HEK293T (cell line): ENCODE measurements around the gene LARGE2.

Experiments
- ARNT ChIP-seq: fragments of 450-650 bp; IDR thresholded peaks from 2 replicates; pipeline ENCODE4 v1.6.1; 2017; ENCODE audit warnings: mild to moderate bottlenecking
- BHLHE40 ChIP-seq: fragments of 450-650 bp; IDR thresholded peaks from 2 replicates; pipeline ENCODE4 v1.6.1; 2016; ENCODE audit warnings: mild to moderate bottlenecking, moderate library complexity, borderline replicate concordance
- CTBP1 ChIP-seq: fragments of 450-650 bp; IDR thresholded peaks from 2 replicates; pipeline ENCODE4 v1.6.1; 2016; ENCODE audit warnings: borderline replicate concordance
- ELF4 ChIP-seq: fragments of 450-650 bp; IDR thresholded peaks from 2 replicates; pipeline ENCODE4 v1.6.1; 2017; ENCODE audit warnings: antibody characterized with exemption
- FOXA1 ChIP-seq: fragments of 450-650 bp; IDR thresholded peaks from 2 replicates; pipeline ENCODE4 v1.6.1; 2016; ENCODE audit warnings: mild to moderate bottlenecking
- FOXM1 ChIP-seq: fragments of 450-650 bp; IDR thresholded peaks from 2 replicates; pipeline ENCODE4 v1.6.1; 2017; ENCODE audit warnings: mild to moderate bottlenecking, borderline replicate concordance
- LEF1 ChIP-seq: fragments of 450-650 bp; IDR thresholded peaks from 2 replicates; pipeline ENCODE4 v1.6.1; 2017; ENCODE audit warnings: mild to moderate bottlenecking, borderline replicate concordance
- SP1 ChIP-seq: fragments of 450-650 bp; IDR thresholded peaks from 2 replicates; pipeline ENCODE4 v1.6.1; 2017
- SUZ12 ChIP-seq: fragments of 450-650 bp; IDR thresholded peaks from 2 replicates; pipeline ENCODE4 v1.6.1; 2016; ENCODE audit warnings: mild to moderate bottlenecking
- ZNF384 ChIP-seq: fragments of 450-650 bp; IDR thresholded peaks from 2 replicates; pipeline ENCODE4 v1.6.1; 2016

- TF ChIP-seq SP1 (no peak), ZNF384 (no peak), CTBP1 (no peak), BHLHE40 (no peak), LEF1 (no peak), SUZ12 (no peak), ELF4 (no peak), ARNT (no peak), FOXA1 (no peak), FOXM1 (no peak)
Observed at GRCh38 chr11:45929486-45930030, 7.1 kb downstream of the LARGE2 start.
